Fibroblast of gingiva (primary cell): ENCODE measurements around the gene DMTF1.

Experiments used
- DNase-seq: peaks from one replicate; pipeline ENCODE4 v3.0.0-alpha.2; 2011; ENCODE audit warnings: low read depth

The DMTF1 gene

DNA sequence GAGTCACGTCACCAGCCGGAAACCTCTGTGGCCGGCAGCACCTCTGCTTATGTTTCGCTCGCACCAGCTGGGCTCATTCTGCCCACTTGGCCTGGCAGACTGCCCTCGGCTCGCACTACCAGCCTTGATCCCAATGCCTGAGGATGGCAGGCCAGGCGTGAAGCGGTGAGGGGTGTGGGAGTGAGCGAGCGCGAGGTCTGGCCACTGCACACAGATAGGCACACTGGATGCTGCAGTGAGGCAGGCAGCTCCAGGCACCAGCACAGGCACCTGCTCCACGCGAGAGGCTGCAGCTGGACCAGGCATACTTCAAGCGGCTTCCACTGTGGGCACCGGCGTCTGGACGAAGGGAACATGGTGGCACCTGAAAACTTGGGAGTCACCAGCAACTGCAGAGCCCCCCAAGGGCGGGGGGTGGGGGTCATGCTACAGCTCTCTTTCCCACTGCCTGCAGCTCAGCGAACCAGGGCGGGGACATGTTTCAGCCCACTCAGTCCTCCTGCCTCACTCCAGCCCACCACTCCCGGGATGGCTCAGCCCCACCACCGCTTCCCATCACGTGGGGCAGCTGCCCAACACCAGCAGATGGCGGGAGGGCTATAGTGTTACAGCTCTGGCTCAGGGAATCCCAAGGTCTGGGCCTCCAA is 5.4 kb upstream of the DMTF1 start:
- DNase-seq, result no peak

- no peak for DNase-seq
Observed at GRCh38 chr7:87147500-87147899, 4.8 kb upstream of the DMTF1 start.

- peak; percentile 76 for DNase-seq
Observed at GRCh38 chr7:87148332-87148955, 3.8 kb upstream of the DMTF1 start.

DNA sequence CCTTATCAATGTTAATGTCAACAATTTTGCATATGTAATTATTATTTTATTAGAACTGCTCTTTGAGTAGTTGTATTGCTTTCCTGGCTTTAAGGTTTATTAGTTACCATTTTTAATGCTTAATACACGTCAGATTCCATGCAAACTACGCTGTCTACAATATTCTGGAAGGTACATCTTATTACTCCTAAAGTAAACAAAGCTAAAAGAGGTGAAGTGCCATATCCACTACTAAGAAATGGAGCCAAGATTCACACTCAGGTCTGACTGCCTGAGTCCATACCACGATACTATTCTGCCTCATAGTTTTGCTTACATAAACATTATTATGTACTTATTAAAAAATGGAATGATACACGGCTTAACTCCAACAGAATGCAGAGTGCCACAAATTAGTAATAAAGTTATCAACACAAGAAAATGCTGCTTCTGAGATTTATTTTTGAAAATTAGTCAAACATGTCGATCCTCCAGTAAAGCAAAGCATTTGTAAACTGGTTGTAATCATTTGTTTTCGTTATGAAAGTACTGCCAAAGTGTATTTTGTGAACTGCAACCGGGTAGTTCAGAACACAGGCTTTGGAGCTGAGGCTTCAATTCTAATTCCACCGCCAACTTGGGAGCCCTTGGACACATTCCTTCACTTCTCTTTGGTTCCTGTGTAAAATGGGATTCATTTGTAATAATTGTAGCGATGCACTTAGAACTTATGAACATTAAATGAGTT is 1.1 kb upstream of the DMTF1 start:
- DNase-seq, result no peak

DNA sequence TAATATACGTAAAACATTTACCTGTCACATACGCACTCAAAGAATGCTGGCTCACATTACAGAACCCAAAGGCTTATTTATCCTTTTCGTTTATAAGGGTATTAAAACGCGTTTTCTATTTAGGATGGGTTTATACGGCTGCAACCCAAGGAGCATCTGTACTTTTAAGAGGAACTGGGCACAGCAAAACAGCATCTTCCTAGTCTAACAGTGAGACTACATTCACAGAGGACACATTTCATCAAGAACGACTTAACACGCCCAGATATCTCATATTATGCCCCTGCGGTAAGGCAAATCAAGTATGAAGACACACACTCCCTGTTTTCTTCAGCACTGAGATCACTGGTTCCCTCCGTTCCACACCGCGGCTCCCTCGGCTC is 533 bp upstream of the DMTF1 start:
- DNase-seq, result no peak

GRCh38 chr7:87152897-87153641 is 816 bp downstream of the DMTF1 start:
- no peak for DNase-seq

DNA sequence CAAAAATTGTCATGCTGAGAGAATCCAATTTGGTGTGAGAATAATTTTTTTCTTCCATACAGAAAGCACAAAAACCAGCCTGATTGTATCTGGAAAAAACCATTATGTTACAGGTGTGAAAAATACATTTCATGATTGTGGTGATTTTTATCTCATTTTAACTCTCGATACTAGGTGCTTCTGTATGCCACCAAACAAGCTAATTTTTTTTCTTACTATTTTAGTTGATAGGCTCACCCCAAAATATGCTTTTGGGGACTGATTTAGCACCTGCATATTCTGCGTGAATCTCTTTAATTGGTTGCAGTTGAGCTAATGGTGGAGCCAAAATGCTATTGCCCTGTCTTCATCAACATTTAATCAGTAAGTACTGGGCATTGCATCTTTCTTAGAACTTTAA is 1.9 kb downstream of the DMTF1 start:
- DNase-seq, result no peak

GRCh38 chr7:87154569-87154968 is 2.3 kb downstream of the DMTF1 start:
- DNase-seq, result no peak

DNA sequence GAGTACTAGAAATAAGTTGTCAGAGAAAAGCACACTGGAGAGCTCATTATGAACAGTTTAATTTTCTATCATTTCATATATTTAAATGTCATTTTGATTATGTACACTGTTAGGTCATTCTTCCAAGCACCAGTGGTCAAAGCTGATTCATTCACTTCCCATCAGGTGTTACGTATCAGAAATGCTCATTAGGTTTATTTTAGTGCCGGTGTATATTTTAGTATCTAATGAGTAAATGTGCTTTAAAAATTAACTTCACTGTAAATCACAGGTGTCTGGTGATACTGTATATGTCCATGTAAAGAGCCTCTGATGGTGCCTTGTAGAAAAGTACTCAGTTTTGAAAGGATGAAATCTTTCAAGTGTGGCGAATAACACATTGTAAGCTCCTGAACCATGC is 3.5 kb downstream of the DMTF1 start:
- no peak for DNase-seq

DNA sequence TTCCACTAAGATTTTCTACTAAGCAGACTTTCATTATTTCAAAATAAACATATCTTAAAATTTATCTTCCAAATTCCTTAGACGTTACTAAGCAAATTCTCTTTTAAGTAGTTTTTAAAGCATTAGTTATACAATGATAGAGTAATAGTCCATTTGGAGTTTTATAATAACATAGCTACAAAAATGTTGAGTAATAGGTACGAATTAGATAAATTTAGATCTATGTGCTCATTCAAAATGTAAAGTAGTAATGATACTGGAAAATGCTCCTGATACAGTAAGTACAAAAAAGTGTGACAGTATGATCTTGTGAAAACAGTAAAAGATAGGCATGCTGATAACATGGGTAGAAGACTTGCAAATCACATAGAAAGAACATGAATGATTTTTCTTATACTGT is 4.5 kb downstream of the DMTF1 start:
- DNase-seq, result peak; percentile 11

GRCh38 chr7:87159538-87159937 is 7.3 kb downstream of the DMTF1 start:
- DNase-seq, result no peak

- DNase-seq, result no peak
Observed at GRCh38 chr7:87164433-87164832, 12.2 kb downstream of the DMTF1 start.

- no peak for DNase-seq
Observed at GRCh38 chr7:87170828-87171227, 18.6 kb downstream of the DMTF1 start.

DNA sequence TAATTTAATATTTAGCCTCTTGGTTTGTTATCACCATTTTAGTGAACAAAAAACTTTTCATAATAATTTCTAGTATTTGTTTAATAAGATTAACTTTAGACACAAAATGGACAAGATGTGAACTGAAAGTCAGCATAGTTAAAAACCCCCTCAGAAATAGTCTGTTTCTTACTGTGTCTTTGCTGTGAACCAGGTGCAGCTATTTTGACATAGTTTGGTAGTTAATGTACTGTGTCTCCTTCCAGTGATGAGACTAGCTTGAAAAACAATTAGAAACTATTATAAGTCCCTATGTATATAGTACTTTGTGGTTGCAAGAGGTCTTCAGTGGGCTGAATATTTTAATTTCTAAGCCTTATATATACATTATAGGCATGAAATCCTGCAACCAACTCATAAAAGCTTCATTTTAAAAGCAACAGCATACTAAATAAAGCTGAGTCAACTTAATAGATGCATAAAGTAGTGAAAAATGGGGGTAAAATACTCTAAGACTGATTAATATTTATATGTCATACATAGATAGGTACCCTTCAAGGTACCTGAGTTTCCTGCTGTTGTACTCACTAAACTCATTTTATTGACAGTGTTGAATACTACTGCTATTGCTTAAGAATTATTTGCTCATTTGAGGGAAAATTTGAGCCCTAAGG is 19.2 kb downstream of the DMTF1 start:
- no peak for DNase-seq

DNA sequence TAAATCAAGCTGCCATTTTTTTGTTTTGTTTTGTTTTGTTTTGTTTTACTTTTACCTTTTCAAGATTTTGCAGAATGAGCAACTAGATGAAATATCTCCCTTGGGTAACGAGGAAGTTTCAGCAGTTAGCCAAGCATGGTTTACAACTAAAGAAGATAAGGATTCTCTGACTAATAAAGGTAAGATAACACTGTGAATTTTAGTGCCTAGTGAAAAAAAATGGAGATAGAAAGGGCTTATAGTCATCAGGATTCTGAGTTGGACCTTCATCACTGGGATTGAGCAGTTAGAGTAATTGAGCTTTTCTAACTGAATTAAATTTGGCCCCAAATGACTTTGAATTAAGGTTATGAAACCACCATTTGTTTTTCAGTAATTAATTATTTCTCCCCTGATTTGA is 21.2 kb downstream of the DMTF1 start:
- no peak for DNase-seq

DNA sequence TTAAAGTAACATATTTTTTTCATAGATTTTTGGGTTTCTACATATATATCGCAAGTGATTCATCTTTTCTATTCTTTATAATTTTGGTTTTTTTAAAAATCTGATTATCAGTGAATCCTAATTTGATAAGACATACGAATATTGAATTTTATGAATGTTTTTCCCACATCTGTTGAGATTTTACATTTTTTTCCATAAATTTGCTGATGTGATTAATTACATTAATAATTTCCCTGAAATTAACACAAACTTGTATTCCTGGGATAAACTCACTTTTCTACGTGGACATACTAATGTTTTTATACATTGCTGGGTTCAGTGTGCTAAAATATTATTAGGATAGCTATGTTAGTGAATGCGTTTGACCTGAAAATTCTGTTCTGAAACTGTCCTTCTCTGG is 26.1 kb downstream of the DMTF1 start:
- DNase-seq, result no peak

DNA sequence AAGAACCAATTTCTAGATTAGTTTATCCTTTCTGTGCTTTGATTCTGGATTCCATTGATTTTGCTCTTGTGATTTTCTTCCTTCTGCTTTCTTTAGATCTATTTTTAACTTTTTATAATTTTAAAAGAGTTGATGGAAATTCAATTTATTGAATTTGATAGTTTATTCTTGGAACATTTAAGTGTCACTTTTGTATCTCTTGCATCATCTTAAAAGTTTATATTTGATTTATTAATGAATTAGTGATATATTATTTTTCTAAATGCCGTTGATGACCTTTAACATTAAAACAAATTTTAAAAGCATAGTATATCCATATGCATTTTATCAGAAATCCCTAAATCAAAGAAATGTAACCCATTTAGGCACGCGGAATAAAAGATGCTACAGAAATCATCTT is 26.9 kb downstream of the DMTF1 start:
- DNase-seq, result no peak

GRCh38 chr7:87187120-87187519 is 34.9 kb downstream of the DMTF1 start:
- no peak for DNase-seq

GRCh38 chr7:87188930-87189329 is 36.7 kb downstream of the DMTF1 start:
- DNase-seq, result no peak

GRCh38 chr7:87190783-87191182 is 38.5 kb downstream of the DMTF1 start:
- DNase-seq, result no peak

DNA sequence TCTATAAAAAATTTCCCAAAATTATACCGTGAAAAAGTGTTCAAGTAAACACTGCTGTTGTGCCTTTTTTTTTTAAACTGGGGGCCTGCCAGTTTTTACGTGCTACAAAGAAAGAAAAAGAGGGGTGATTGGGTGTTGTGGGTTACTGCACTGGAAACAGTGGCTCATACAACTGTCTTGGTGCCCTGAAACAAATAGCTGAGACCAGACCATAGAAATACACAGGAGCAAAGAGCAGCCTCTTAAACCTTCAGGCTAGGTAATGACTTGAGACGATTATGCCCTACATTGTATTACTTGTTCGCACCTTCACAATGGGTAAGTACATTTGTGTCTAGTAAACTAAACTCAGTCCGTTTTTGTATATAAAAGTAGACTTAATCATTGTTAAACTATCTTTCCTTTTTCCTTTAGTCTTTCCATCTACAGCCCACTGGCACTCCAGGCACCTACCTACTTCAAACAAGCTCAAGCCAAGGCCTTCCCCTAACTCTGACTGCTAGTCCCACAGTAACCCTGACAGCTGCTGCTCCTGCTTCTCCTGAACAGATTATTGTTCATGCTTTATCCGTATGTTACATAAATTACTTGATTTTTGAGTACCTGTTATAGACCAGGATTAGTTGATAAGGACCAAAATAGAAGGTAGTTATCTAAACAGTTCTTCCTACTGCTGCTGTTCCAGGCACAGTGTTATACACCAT is 40.7 kb downstream of the DMTF1 start:
- DNase-seq, result no peak

GRCh38 chr7:87193912-87194311 is 41.7 kb downstream of the DMTF1 start:
- no peak for DNase-seq
